HepG2 (cell line): Measurements from ENCODE around the gene NUP93.

Experiments
- CTCF ChIP-seq: sonication (generic); formaldehyde crosslinking; IDR thresholded peaks from 2 replicates; pipeline ENCODE4 v1.5.0; 2020; ENCODE audit warnings: mild to moderate bottlenecking, missing genetic modification reagents, moderate library complexity
- ETV6 ChIP-seq: sonication (generic); formaldehyde crosslinking; conservative IDR thresholded peaks from 2 replicates; pipeline ENCODE4 v1.4.0; 2020; ENCODE audit warnings: missing genetic modification reagents
- HDAC6 ChIP-seq: fragments of 200-600 bp; sonication (generic); IDR thresholded peaks from 2 replicates; pipeline ENCODE4 v1.7.0; 2017; ENCODE audit warnings: mild to moderate bottlenecking, antibody characterized with exemption, low read length, low read depth
- POLR2A ChIP-seq, 2 experiments: IDR thresholded peaks; 2 replicates each; pipeline ENCODE4 v1.6.1; 2011; ENCODE audit warnings: low read depth in 2 of 2, low read length in 2 of 2, mild to moderate bottlenecking in 1 of 2, moderate library complexity in 1 of 2; ENCODE audit not compliant: insufficient read depth in 1 of 2
- PRPF4 ChIP-seq: fragments of 200-400 bp; formaldehyde crosslinking; IDR thresholded peaks from 2 replicates; pipeline ENCODE4 v1.6.1; 2016; ENCODE audit warnings: low read length, low read depth; ENCODE audit not compliant: poor library complexity, severe bottlenecking
- ZBTB21 ChIP-seq: sonication (generic); formaldehyde crosslinking; IDR thresholded peaks from 2 replicates; pipeline ENCODE4 v1.4.0; 2020; ENCODE audit warnings: missing genetic modification reagents

- no peak for TF ChIP-seq ZBTB21
- no peak for TF ChIP-seq ETV6 (CRISPR knock-in tag)
- TF ChIP-seq POLR2A (IDR thresholded peaks at IDR 0.05; ENCODE audit: insufficient read depth in 1 of 2, low read depth in 2 of 2, low read length in 2 of 2), result no peak
- TF ChIP-seq PRPF4, result no peak
- no peak for TF ChIP-seq HDAC6
- no peak for TF ChIP-seq CTCF (CRISPR knock-in tag)
Measured at GRCh38 chr16:56713794-56714193, 16.1 kb upstream of the NUP93 start.
